H1 (cell line): ENCODE data around the gene NQO2. TPM values are rescaled to one million over a fixed set of nuclear protein-coding genes. Genes with fewer than 3 reads are reported as not detected.

Experiments used
- CTCF ChIA-PET: fragments of 300-600 bp; sonication (Branson Sonifier 250); formaldehyde crosslinking; loops from one replicate; lab custom pipeline; 2021; ENCODE audit not compliant: partially characterized antibody; lab: Charles Lee
- POLR2A ChIA-PET: fragments of 300-600 bp; sonication (Branson Sonifier 250); formaldehyde crosslinking; loops from one replicate; lab custom pipeline; 2021; ENCODE audit warnings: inconsistent platforms; ENCODE audit not compliant: partially characterized antibody; lab: Charles Lee
- DNase-seq, 2 experiments: peaks; one replicate each; pipeline versions ENCODE4 v3.0.0 to v3.0.0-alpha.2; 2010 to 2022; ENCODE audit warnings: low spot score in 2 of 2, low read depth in 1 of 2, mixed read lengths in 1 of 2
- FAIRE-seq: peaks from 2 replicates; lab custom pipeline; 2011; peaks lifted over from hg19 to GRCh38; lab: Jason Lieb, UNC
- H2AFZ ChIP-seq: 2 replicates; pipeline ENCODE4 v1.8.1; 2012; ENCODE audit warnings: low read length, inconsistent platforms
- H2AK5ac ChIP-seq: 2 replicates; pipeline ENCODE4 v1.6.1; 2013; ENCODE audit warnings: low read depth, low read length
- H2BK120ac ChIP-seq: replicated peaks from 2 replicates; pipeline ENCODE3; 2013; ENCODE audit warnings: low read depth, low read length, inconsistent platforms
- H2BK12ac ChIP-seq: 2 replicates; pipeline ENCODE4 v1.6.1; 2013; ENCODE audit warnings: low read depth, low read length
- H2BK15ac ChIP-seq: 2 replicates; pipeline ENCODE4 v1.6.1; 2013; ENCODE audit warnings: low read length
- H2BK20ac ChIP-seq: 2 replicates; pipeline ENCODE4 v1.6.1; 2013; ENCODE audit warnings: low read length
- H2BK5ac ChIP-seq: 2 replicates; pipeline ENCODE4 v1.6.1; 2013; ENCODE audit warnings: low read depth, low read length
- H3K14ac ChIP-seq: 2 replicates; pipeline ENCODE4 v1.6.1; 2013; ENCODE audit warnings: inconsistent platforms; ENCODE audit not compliant: insufficient read length
- H3K18ac ChIP-seq: 2 replicates; pipeline ENCODE4 v1.6.1; 2013; ENCODE audit warnings: low read length; ENCODE audit errors: extremely low read depth
- H3K23ac ChIP-seq: 2 replicates; pipeline ENCODE4 v1.6.1; 2013; ENCODE audit warnings: inconsistent platforms; ENCODE audit not compliant: insufficient read length
- H3K23me2 ChIP-seq: 2 replicates; pipeline ENCODE4 v1.6.1; 2013; ENCODE audit warnings: low read depth, low read length
- H3K27ac ChIP-seq: 2 replicates; pipeline ENCODE4 v1.6.1; 2011; ENCODE audit warnings: low read depth, low read length, inconsistent platforms
- H3K27me3 ChIP-seq, 4 experiments: replicated peaks in 1 of 4; 1 replicate in 1 of 4; 2 replicates in 3 of 4; pipeline versions ENCODE4 v1.6.1 to v1.8.1; 2011 to 2013; ENCODE audit warnings: low read length in 3 of 4, mild to moderate bottlenecking in 3 of 4, inconsistent platforms in 2 of 4, mixed read lengths in 2 of 4, moderate library complexity in 1 of 4; ENCODE audit not compliant: control insufficient read depth in 3 of 4, insufficient read depth in 3 of 4; ENCODE audit errors: extremely low read depth in 1 of 4
- H3K36me3 ChIP-seq, 4 experiments: 2 replicates each; pipeline versions ENCODE4 v1.6.1 to v1.8.1; 2011 to 2013; ENCODE audit warnings: mild to moderate bottlenecking in 4 of 4, low read length in 3 of 4, moderate library complexity in 2 of 4, control low read depth in 1 of 4, inconsistent platforms in 1 of 4; ENCODE audit not compliant: insufficient read depth in 4 of 4, control insufficient read depth in 2 of 4
- H3K4ac ChIP-seq: replicated peaks from 2 replicates; pipeline ENCODE3; 2013; ENCODE audit warnings: low read length, low read depth, mixed read lengths, inconsistent platforms; ENCODE audit not compliant: insufficient read length
- H3K4me1 ChIP-seq, 4 experiments: replicated peaks in 1 of 4; 1 replicate in 1 of 4; 2 replicates in 3 of 4; pipeline versions ENCODE4 v1.6.1 to v1.8.1; 2011 to 2013; ENCODE audit warnings: low read length in 3 of 4, inconsistent platforms in 2 of 4, mixed read lengths in 1 of 4; ENCODE audit not compliant: insufficient read depth in 4 of 4, control insufficient read depth in 3 of 4
- H3K4me2 ChIP-seq, 2 experiments: 2 replicates each; pipeline versions ENCODE4 v1.6.1 to v1.8.1; 2011 to 2013; ENCODE audit warnings: low read depth in 2 of 2, low read length in 2 of 2, control low read depth in 1 of 2, inconsistent platforms in 1 of 2, mild to moderate bottlenecking in 1 of 2; ENCODE audit not compliant: insufficient read depth in 1 of 2
- H3K4me3 ChIP-seq, 4 experiments: fragments of 200-600, 300-600 bp in 1 of 4; sonication (generic), shearing (Covaris generic), sonication (Bioruptor Twin) in 1 of 4; 2 replicates each; pipeline versions ENCODE4 v1.5.1 to v1.8.1; 2011 to 2016; ENCODE audit warnings: low read length in 4 of 4, low read depth in 3 of 4, control low read depth in 2 of 4, inconsistent platforms in 2 of 4, mild to moderate bottlenecking in 2 of 4, mixed read lengths in 1 of 4, moderate library complexity in 1 of 4; ENCODE audit not compliant: insufficient read depth in 2 of 4; ENCODE audit errors: extremely low read depth in 1 of 4
- H3K56ac ChIP-seq: replicated peaks from 2 replicates; pipeline ENCODE3; 2013; ENCODE audit warnings: low read depth, mild to moderate bottlenecking, mixed read lengths, low read length, inconsistent platforms; ENCODE audit not compliant: insufficient read length
- H3K79me1 ChIP-seq: 2 replicates; pipeline ENCODE4 v1.6.1; 2013; ENCODE audit warnings: low read depth, low read length, control low read depth
- H3K79me2 ChIP-seq, 2 experiments: 2 replicates each; pipeline versions ENCODE4 v1.6.1 to v1.8.1; 2012 to 2013; ENCODE audit warnings: low read length in 2 of 2, mild to moderate bottlenecking in 2 of 2, inconsistent platforms in 1 of 2; ENCODE audit not compliant: insufficient read depth in 2 of 2, control insufficient read depth in 1 of 2
- H3K9ac ChIP-seq, 4 experiments: replicated peaks in 1 of 4; 1 replicate in 1 of 4; 2 replicates in 3 of 4; pipeline versions ENCODE4 v1.6.1 to v1.8.1; 2011 to 2013; ENCODE audit warnings: low read depth in 3 of 4, low read length in 3 of 4, control low read depth in 2 of 4, mild to moderate bottlenecking in 2 of 4, moderate library complexity in 2 of 4, inconsistent platforms in 1 of 4; ENCODE audit errors: extremely low read depth in 1 of 4
- H3K9me3 ChIP-seq, 2 experiments: 2 replicates each; pipeline versions ENCODE4 v1.6.1 to v1.8.1; 2012 to 2013; ENCODE audit warnings: mild to moderate bottlenecking in 2 of 2, moderate library complexity in 2 of 2, control low read depth in 1 of 2, inconsistent platforms in 1 of 2, low read depth in 1 of 2, low read length in 1 of 2, mixed read lengths in 1 of 2; ENCODE audit not compliant: insufficient read depth in 2 of 2
- H4K20me1 ChIP-seq, 2 experiments: replicated peaks in 1 of 2; 2 replicates each; pipeline versions ENCODE3 to v1.8.1; 2011 to 2013; ENCODE audit warnings: inconsistent platforms in 2 of 2, low read length in 2 of 2, mild to moderate bottlenecking in 1 of 2; ENCODE audit not compliant: insufficient read depth in 2 of 2, control insufficient read depth in 1 of 2
- H4K5ac ChIP-seq: 2 replicates; pipeline ENCODE4 v1.6.1; 2013; ENCODE audit warnings: low read length, low read depth, mixed read lengths, inconsistent platforms; ENCODE audit not compliant: insufficient read length
- H4K8ac ChIP-seq: 2 replicates; pipeline ENCODE4 v1.8.0; 2013; ENCODE audit warnings: mild to moderate bottlenecking, moderate library complexity, low read length, inconsistent platforms; ENCODE audit not compliant: insufficient read depth; ENCODE audit errors: extremely low read depth
- H4K91ac ChIP-seq: replicated peaks from 2 replicates; pipeline ENCODE3; 2013; ENCODE audit warnings: low read length, mixed read lengths, inconsistent platforms; ENCODE audit not compliant: insufficient read length
- ATF3 ChIP-seq: IDR thresholded peaks from 2 replicates; pipeline ENCODE4 v1.6.1; 2011; ENCODE audit warnings: low read depth, mild to moderate bottlenecking, low read length; ENCODE audit not compliant: insufficient read depth
- CREB1 ChIP-seq: IDR thresholded peaks from 2 replicates; pipeline ENCODE4 v1.6.1; 2012; ENCODE audit warnings: inconsistent platforms
- PHF8 ChIP-seq: fragments of 200-600 bp; sonication (generic); conservative IDR thresholded peaks from 2 replicates; pipeline ENCODE4 v1.7.1; 2012; ENCODE audit warnings: low read depth, mild to moderate bottlenecking, inconsistent platforms, low read length, moderate library complexity
- RFX5 ChIP-seq: IDR thresholded peaks from 2 replicates; pipeline ENCODE4 v1.6.1; 2011; ENCODE audit warnings: low read depth, low read length, improper control_type of control experiment, borderline replicate concordance
- SP2 ChIP-seq: IDR thresholded peaks from 2 replicates; pipeline ENCODE4 v1.6.1; 2012; ENCODE audit warnings: mild to moderate bottlenecking, low read length, inconsistent platforms
- YY1 ChIP-seq: IDR thresholded peaks from 2 replicates; pipeline ENCODE4 v1.6.1; 2011; ENCODE audit warnings: low read depth, mild to moderate bottlenecking, low read length
- WGBS, 2 experiments: shearing (Covaris generic) in 1 of 2; methylation state at CpG; one replicate each; pipeline versions ENCODE4 v1.1.6 to v1.1.7; 2013 to 2015; ENCODE audit warnings: low lambda C conversion rate in 2 of 2, mixed read lengths in 2 of 2, inconsistent platforms in 1 of 2, low coverage in 1 of 2, missing lambda C conversion rate in 1 of 2; ENCODE audit not compliant: insufficient replicate concordance in 2 of 2, insufficient coverage in 1 of 2, insufficient read length in 1 of 2; ENCODE audit errors: extremely low coverage in 1 of 2, missing lambda C conversion rate in 1 of 2; 5-methylcytosine and 5-hydroxymethylcytosine counted together
- polyA plus RNA-seq, 7 experiments: library from polyadenylated mRNA; depleted of rRNA in 3 of 7; stranded (reverse) in 5 of 7; unstranded in 2 of 7; fragments of >200 nt in 5 of 7; fragments of 200-250 nt in 2 of 7; gene quantifications; 1 replicate in 5 of 7; 2 replicates in 1 of 7; 4 replicates in 1 of 7; pipeline versions ENCODE4 v1.2.1 to v1.2.3, GENCODE V29; 2011 to 2013; ENCODE audit warnings: missing spikeins in 2 of 7, mixed read lengths in 2 of 7
- total RNA-seq: library from RNA; stranded (reverse); fragmentation: NEBNext Ultra II Directional; extraction: Animal tissue kit (Norgen Biotek cat#: 25700); gene quantifications from 2 replicates; pipeline ENCODE4 v1.2.1, GENCODE V29; 2021

Gene NQO2
- total and polyA plus RNA-seq, 2 of the 8 experiments (the other 6 are each of a cell fraction or from before 2014, with no cell fraction given): 135 to 168 TPM

DNA sequence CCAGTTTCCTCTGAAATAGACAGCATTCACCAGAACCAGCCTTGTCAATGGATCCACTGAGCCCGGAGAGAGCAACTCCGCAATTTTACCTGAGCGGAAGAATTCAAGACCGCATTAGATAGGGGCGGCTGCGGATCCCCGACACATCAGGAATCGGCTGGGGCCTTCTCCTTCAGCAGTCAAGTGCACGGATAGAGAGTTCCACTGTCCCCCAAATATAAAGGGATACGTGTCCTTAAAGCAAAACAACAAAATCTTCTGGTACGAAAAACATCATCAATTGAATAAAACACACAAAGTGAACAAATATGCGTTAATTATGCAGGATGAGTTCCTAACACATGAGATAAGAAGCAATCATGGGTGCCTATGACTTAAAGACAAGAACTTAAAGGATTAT is 46.6 kb upstream of the NQO2 start:
- Histone ChIP-seq H2BK120ac (no peak overlapping the region), H3K14ac (no peak overlapping the region), H3K18ac (no peak overlapping the region; the same call in 1 of the 2 replicates), H3K9me3 (no peaks in the 10 kb centered on the region), H3K4me3 (no peak overlapping the region; a peak in 1 of 8 replicates), H3K4me2 (peak overlapping the region in 1 of 2 experiments; percentile 39; a peak in 3 of 4 replicates), H4K91ac (no peak overlapping the region), H3K9ac (no peak overlapping the region; a peak in 1 of 7 replicates), H2BK15ac (no peak overlapping the region), H2BK20ac (no peak overlapping the region), H3K79me1 (0 out of 2 replicates have a peak, but pooled peaks cover 2% of the 10 kb centered on the region), H3K27ac (no peak overlapping the region), H4K8ac (no peak overlapping the region), H3K23ac (no peak overlapping the region), H4K5ac (peak overlapping the region; percentile 15), H3K79me2 (no peaks in the 10 kb centered on the region), H3K56ac (no peak overlapping the region), H3K27me3 (no peaks in the 10 kb centered on the region), H3K4ac (no peak overlapping the region), H2AFZ (no peak overlapping the region), H2BK12ac (no peak overlapping the region; the same call in 1 of the 2 replicates), H4K20me1 (no peaks in the 10 kb centered on the region), H2BK5ac (no peak overlapping the region), H3K23me2 (no peaks in the 10 kb centered on the region), H3K4me1 (peaks cover 0 to 7% (median 3%) of the 10 kb centered on the region in 4 experiments; a peak in 6 of 7 replicates), H3K36me3 (no peaks in the 10 kb centered on the region), H2AK5ac (no peak overlapping the region)
- WGBS, 2 experiments: 89% methylated on average over 12 of the region's 12 CpGs; no CpG with 5 or more reads in 1 of the 2 experiments
- DNase-seq (no peak), FAIRE-seq (no peak)
- ChIA-PET POLR2A (interaction anchor here (0.8 to 2.5 kb wide), 5 partner anchors 10 to 111 kb away, joined by 3 to 17 read pairs (median 3); partner anchors contain the start of gene SERPINB1), CTCF (interaction anchor here (0.6 to 20.6 kb wide), 46 partner anchors 7 to 816 kb away, joined by 3 to 293 read pairs (median 5); partner anchors contain the start of genes NQO2, RIPK1, SERPINB1 and SERPINB9)
- TF ChIP-seq SP2 (no peak), ATF3 (no peak), CREB1 (no peak), PHF8 (no peak), YY1 (no peak), RFX5 (no peak)
